Activated T-cell treated with anti-CD3 and anti-CD28 coated beads, Interleukin-2, amount 50 U/mL, for 1 hour (primary cell): ENCODE measurements around the gene HYDIN.
"Not testable (repeated sequence)": the region's sequence is repeated elsewhere in the genome, so short reads cannot be mapped to it uniquely, and the experiment has no call there.

Experiments used
- DNase-seq: peaks from one replicate; pipeline ENCODE4 v3.0.0-alpha.2; 2020

Gene HYDIN

GRCh38 chr16:71218306-71218963, 12.1 kb downstream of the HYDIN start:
- DNase-seq: no peak

GRCh38 chr16:71217506-71217905, 13.0 kb downstream of the HYDIN start:
- DNase-seq: no peak

- no peak for DNase-seq
These were observed 13.8 kb downstream of the HYDIN start for GRCh38 chr16:71216714-71217113.

GRCh38 chr16:71214746-71215381, 15.7 kb downstream of the HYDIN start:
- no peak for DNase-seq

- DNase-seq: no peak
These were observed 24.9 kb downstream of the HYDIN start for GRCh38 chr16:71205482-71206131.

- no peak for DNase-seq
These were observed 26.9 kb downstream of the HYDIN start for GRCh38 chr16:71203631-71204030.

GRCh38 chr16:71201556-71201955, 29.0 kb downstream of the HYDIN start:
- no peak for DNase-seq

GRCh38 chr16:71201054-71201453, 29.5 kb downstream of the HYDIN start:
- no peak for DNase-seq

- no peak for DNase-seq
These were observed 32.1 kb downstream of the HYDIN start for GRCh38 chr16:71198408-71198807.

- DNase-seq: no peak
These were observed 38.1 kb downstream of the HYDIN start for GRCh38 chr16:71192387-71192786.

- no peak for DNase-seq
These were observed 41.4 kb downstream of the HYDIN start for GRCh38 chr16:71188956-71189712.

- no peak for DNase-seq
These were observed 45.2 kb downstream of the HYDIN start for GRCh38 chr16:71185347-71185746.

- no peak for DNase-seq
These were observed 51.0 kb downstream of the HYDIN start for GRCh38 chr16:71179569-71179968.

GRCh38 chr16:71172481-71173207, 57.9 kb downstream of the HYDIN start:
- no peak for DNase-seq

GRCh38 chr16:71161007-71161406, 69.5 kb downstream of the HYDIN start:
- not testable (repeated sequence) for DNase-seq

GRCh38 chr16:71157278-71157677, 73.2 kb downstream of the HYDIN start:
- not testable (repeated sequence) for DNase-seq

GRCh38 chr16:71153329-71153728, 77.2 kb downstream of the HYDIN start:
- DNase-seq: not testable (repeated sequence)

- DNase-seq: not testable (repeated sequence)
These were observed 78.9 kb downstream of the HYDIN start for GRCh38 chr16:71151654-71152053.

- DNase-seq: not testable (repeated sequence)
These were observed 87.3 kb downstream of the HYDIN start for GRCh38 chr16:71143246-71143645.

GRCh38 chr16:71110565-71110964, 120.0 kb downstream of the HYDIN start:
- not testable (repeated sequence) for DNase-seq

- DNase-seq: not testable (repeated sequence)
These were observed 120.8 kb downstream of the HYDIN start for GRCh38 chr16:71109656-71110208.

- not testable (repeated sequence) for DNase-seq
These were observed 124.6 kb downstream of the HYDIN start for GRCh38 chr16:71105881-71106280.
